Activated T-helper 1 cell treated with Interleukin-2 at 50 U/mL for 16 hours (primary cell): ENCODE data around the gene KRTAP19-6.
"Not testable (repeated sequence)": the region's sequence is repeated elsewhere in the genome, so short reads cannot be mapped to it uniquely, and the experiment has no call there.

ENCODE experiments used
- DNase-seq: peaks from one replicate; pipeline ENCODE4 v3.0.0-alpha.2; 2020; ENCODE audit warnings: low read depth

Gene KRTAP19-6, protein sequence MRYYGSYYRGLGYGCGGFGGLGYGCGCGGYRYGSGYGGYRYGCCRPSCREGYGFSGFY

GRCh38 chr21:30541764-30542163, at the start of gene KRTAP19-6:
TSS of gene KRTAP19-6 (minus strand) at chr21:30541864. CDS start at chr21:30541833, 31 bp downstream.
- no peak for DNase-seq

- no peak for DNase-seq
Measured at GRCh38 chr21:30590297-30590696, 48.6 kb upstream of the KRTAP19-6 start, which contains the start of gene KRTAP22-2. TSS of gene KRTAP22-2 (minus strand) at chr21:30590397.

- DNase-seq: no peak
Measured at GRCh38 chr21:30582870-30583269, 41.2 kb upstream of the KRTAP19-6 start.

GRCh38 chr21:30580132-30580531, 38.5 kb upstream of the KRTAP19-6 start:
- DNase-seq: no peak

GRCh38 chr21:30579346-30579745, 37.7 kb upstream of the KRTAP19-6 start:
- no peak for DNase-seq

DNA sequence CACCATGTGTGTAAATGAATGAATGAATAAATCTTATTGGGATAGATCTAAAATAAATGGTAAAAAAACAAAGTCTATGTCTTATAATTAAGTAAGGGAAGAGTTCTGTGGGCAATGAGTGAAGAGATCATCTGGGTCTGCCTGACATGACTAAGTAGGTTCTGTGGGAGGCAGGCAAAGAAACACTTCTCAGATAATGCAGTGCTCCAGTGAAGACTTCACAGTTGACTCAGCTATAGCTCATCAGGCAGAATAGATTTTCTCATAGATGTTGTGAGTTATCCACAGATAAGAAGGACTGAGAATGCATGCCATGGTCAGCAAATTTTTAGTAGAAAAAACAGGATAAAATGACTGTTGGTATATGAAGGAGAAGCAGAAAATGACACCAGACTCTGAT, 36.1 kb upstream of the KRTAP19-6 start:
- no peak for DNase-seq

- DNase-seq: no peak
Measured at GRCh38 chr21:30567617-30568016, 26.0 kb upstream of the KRTAP19-6 start.

DNA sequence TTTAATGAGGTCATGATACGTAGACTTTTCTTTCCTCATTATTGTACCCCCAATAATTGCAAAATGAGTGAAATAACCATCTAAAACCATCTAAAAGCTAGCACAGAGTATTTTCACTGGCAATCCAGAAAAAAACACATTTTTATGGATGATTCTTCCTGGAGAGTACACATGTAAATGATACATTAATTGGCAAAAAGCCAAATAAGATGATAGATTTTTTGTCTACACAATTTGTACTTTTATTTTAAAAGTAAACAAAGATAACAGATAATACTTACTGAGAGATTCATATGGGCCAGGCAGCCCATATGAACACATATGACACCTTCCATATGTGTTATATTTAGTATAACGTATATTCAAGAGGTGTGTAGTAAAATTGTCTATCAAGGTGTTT, 22.0 kb upstream of the KRTAP19-6 start:
- DNase-seq: no peak

GRCh38 chr21:30563072-30563471, 21.4 kb upstream of the KRTAP19-6 start:
- DNase-seq: no peak

GRCh38 chr21:30561957-30562356, 20.3 kb upstream of the KRTAP19-6 start:
- no peak for DNase-seq

GRCh38 chr21:30561264-30561895, 19.7 kb upstream of the KRTAP19-6 start, which contains the start of gene KRTAP19-7:
TSS of gene KRTAP19-7 (minus strand) at chr21:30561314. CDS start at chr21:30561289, 25 bp downstream.
- no peak for DNase-seq

DNA sequence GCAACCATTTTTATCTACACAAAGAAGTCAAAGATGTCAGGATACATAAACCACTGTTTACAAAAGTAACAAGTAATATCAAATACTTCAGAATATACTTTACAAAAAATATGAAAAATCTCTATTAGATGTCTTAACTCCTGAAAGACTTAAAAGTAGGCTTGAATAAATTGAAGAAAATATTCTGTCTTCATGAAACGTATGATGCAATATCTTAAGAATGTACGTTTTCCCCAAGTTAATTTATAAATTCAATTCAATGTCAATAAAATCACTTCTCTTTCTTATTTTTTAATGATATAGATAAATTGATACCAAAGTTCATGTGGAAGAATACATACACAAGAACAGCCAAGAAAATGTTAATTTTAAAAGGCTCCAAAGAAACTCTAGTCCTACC, 13.4 kb upstream of the KRTAP19-6 start:
- DNase-seq: no peak

GRCh38 chr21:30552782-30553181, 11.1 kb upstream of the KRTAP19-6 start:
- no peak for DNase-seq

DNA sequence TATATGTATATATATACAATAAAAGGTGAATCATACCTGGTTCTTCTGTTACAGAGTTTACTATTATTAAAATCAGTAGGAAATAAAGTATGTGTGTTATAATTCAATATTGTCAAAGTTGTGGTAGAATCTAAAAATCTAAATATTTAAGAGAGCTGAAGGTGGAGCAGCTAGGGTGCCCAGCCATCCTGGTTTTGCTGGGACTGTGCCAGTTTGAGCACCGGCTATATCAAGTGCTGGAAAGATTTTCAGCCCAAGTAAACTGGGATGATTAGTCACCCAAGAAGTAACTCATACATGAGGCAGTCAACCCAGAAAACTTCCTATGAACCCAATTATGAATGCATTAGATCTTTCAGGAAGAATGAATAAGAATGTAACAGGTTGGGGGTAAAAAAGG, 22.8 kb downstream of the KRTAP19-6 start:
- no peak for DNase-seq

DNA sequence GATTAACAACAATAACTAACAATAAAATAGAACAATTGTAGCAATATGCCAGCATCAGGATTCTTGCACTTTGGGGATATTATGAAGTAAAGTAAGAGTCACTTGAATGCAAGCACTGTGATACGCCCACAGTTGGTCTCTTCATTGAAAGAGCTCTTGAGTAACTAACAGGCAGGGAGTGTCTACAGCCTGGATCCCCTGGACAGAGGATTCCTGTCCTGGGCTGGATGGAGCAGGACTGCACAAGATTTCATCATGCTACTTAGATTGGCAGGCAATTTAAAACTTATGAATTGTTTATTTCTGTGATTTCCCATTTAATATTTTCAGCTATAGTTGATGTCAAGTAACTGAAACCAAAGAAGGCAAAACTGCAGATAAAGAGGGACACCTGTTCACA, 26.0 kb downstream of the KRTAP19-6 start:
- no peak for DNase-seq

GRCh38 chr21:30505621-30506205, 36.0 kb downstream of the KRTAP19-6 start:
- not testable (repeated sequence) for DNase-seq

DNA sequence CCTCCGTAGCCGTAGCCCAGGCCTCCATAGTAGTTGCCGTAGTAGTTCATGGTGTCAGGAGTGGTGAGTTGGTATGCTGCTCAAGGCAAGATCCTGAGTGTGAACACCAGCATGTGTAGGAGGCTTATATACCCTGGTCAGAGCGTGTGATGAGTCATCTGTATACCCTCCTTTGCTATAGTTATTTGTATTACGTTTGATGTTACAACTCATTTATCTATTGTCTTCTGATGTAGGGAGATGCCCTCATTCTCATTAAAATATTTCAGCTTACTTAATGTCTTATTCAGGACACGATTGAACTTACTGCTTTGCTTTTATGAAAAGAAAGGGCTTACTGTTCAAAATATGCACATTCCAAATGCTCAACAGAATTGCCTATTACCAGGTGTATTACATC, 39.6 kb downstream of the KRTAP19-6 start, which contains the start of gene KRTAP19-5:
Gene KRTAP19-5, minus strand, starts transcription at position 101 of the 400 bp plus-strand sequence. Its CDS starts 51 bp downstream, at position 50.
- DNase-seq: no peak

DNA sequence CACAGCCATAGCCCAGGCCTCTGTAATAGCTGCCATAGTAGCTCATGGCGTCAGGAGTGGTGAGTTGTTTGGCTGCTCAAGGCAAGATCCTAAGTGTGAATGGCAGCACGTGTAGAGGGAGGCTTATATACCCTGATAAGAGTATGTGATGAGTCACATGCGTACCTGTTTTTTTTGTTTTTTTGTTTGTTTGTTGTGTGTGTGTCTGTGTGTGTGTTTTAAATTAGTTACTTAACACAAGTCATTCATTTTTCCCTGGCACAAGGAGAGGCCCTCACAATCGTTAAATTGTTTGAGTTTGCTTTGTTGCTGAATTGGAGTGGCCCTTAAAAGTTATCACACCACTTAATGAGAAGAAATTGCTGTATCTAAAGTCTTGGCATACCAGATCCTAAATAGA, 44.6 kb downstream of the KRTAP19-6 start, which contains the start of gene KRTAP19-4:
Gene KRTAP19-4, minus strand, starts transcription at position 101 of the 400 bp plus-strand sequence. Its CDS starts 55 bp downstream, at position 46.
- DNase-seq: no peak

DNA sequence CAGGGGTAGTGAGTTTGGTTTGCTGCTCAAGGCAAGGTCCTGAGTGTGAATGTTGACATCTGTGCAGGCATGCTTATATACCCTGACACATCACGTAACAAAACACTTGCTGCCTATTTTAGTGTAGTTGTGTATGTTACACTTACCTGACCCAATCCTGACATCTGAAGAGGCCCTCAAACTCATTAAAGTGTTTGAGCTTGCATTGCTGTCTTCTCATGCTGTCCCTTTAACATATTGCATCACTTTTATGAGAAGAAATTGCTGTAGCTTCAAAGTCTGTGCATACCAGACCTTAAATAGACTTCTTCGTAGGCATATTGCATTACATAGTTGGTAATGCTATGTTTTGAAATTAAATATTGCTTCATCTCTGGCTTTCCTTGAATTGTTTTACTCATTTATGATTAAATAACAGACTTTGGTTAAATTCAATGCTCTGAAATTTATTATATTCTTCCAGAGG, 49.7 kb downstream of the KRTAP19-6 start, which contains the start of gene KRTAP19-3:
Gene KRTAP19-3, minus strand, starts transcription at position 51 of the 466 bp plus-strand sequence. CDS start 56 bp downstream, outside the sequence.
- DNase-seq: no peak
